ENCODE data around the gene MBOAT7. TPM values are rescaled to one million over a fixed set of nuclear protein-coding genes. Genes with fewer than 3 reads are reported as not detected.

The MBOAT7 gene
- total and polyA plus RNA-seq, 4 donors = 10.3 to 31.5 (median 15.0) TPM

- H3K9ac ChIP-seq (ENCODE audit: low read depth in 1 of 2, low read length in 2 of 2) = no peak overlapping the region
- WGBS = 89% methylated on average over 11 of the region's 11 CpGs
- no peaks in the 10 kb centered on the region for H3K9me3 ChIP-seq (ENCODE audit: control insufficient read depth in 4 of 4, low read length in 3 of 4)
- no peak overlapping the region for H3K4me3 ChIP-seq (ENCODE audit: low read depth in 1 of 3, low read length in 3 of 3)
- H3K4me1 ChIP-seq (ENCODE audit: control insufficient read depth in 4 of 4, insufficient read depth in 4 of 4, low read length in 3 of 4) = peaks cover 0 to 25% (median 22%) of the 10 kb centered on the region in 4 donors
- TF ChIP-seq, protein P1, sequence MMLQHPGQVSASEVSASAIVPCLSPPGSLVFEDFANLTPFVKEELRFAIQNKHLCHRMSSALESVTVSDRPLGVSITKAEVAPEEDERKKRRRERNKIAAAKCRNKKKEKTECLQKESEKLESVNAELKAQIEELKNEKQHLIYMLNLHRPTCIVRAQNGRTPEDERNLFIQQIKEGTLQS (IDR thresholded peaks at IDR 0.05) = no peak
- no peak for TF ChIP-seq ZBTB33 (IDR thresholded peaks at IDR 0.05)
- TF ChIP-seq FOXA1 (IDR thresholded peaks at IDR 0.05) = no peak
- TF ChIP-seq, protein P2, sequence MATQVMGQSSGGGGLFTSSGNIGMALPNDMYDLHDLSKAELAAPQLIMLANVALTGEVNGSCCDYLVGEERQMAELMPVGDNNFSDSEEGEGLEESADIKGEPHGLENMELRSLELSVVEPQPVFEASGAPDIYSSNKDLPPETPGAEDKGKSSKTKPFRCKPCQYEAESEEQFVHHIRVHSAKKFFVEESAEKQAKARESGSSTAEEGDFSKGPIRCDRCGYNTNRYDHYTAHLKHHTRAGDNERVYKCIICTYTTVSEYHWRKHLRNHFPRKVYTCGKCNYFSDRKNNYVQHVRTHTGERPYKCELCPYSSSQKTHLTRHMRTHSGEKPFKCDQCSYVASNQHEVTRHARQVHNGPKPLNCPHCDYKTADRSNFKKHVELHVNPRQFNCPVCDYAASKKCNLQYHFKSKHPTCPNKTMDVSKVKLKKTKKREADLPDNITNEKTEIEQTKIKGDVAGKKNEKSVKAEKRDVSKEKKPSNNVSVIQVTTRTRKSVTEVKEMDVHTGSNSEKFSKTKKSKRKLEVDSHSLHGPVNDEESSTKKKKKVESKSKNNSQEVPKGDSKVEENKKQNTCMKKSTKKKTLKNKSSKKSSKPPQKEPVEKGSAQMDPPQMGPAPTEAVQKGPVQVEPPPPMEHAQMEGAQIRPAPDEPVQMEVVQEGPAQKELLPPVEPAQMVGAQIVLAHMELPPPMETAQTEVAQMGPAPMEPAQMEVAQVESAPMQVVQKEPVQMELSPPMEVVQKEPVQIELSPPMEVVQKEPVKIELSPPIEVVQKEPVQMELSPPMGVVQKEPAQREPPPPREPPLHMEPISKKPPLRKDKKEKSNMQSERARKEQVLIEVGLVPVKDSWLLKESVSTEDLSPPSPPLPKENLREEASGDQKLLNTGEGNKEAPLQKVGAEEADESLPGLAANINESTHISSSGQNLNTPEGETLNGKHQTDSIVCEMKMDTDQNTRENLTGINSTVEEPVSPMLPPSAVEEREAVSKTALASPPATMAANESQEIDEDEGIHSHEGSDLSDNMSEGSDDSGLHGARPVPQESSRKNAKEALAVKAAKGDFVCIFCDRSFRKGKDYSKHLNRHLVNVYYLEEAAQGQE (IDR thresholded peaks at IDR 0.05) = no peak
- no peak for TF ChIP-seq YY1 (IDR thresholded peaks at IDR 0.05)
- TF ChIP-seq RXRA (IDR thresholded peaks at IDR 0.05) = no peak
- no peak for TF ChIP-seq HNF4A (conservative IDR thresholded peaks at IDR 0.05)
- no peak for TF ChIP-seq GABPA (IDR thresholded peaks at IDR 0.05 in 1 of 2, conservative IDR thresholded peaks at IDR 0.05 in 1 of 2)
- TF ChIP-seq RAD21 (IDR thresholded peaks at IDR 0.05) = no peak
- no peak for DNase-seq (ENCODE audit: low spot score)
- no peak overlapping the region for H3K27ac ChIP-seq (ENCODE audit: low read depth in 1 of 2, low read length in 2 of 2)
- no peaks in the 10 kb centered on the region for H3K27me3 ChIP-seq (ENCODE audit: control insufficient read depth in 4 of 4, insufficient read depth in 4 of 4, low read length in 3 of 4)
- peaks cover 34 to 62% (median 42%) of the 10 kb centered on the region in 4 donors for H3K36me3 ChIP-seq (ENCODE audit: control insufficient read depth in 4 of 4, insufficient read depth in 3 of 4, low read depth in 1 of 4, low read length in 3 of 4)
Measured at GRCh38 chr19:54156490-54156889, 32.9 kb downstream of the MBOAT7 start.

- no peak for DNase-seq (ENCODE audit: low spot score)
- Histone ChIP-seq H3K9ac (ENCODE audit: low read depth in 1 of 2, low read length in 2 of 2) (no peak overlapping the region), H3K36me3 (ENCODE audit: control insufficient read depth in 4 of 4, insufficient read depth in 3 of 4, low read depth in 1 of 4, low read length in 3 of 4) (peaks cover 34 to 67% (median 44%) of the 10 kb centered on the region in 4 donors), H3K4me1 (ENCODE audit: control insufficient read depth in 4 of 4, insufficient read depth in 4 of 4, low read length in 3 of 4) (peaks cover 0 to 21% (median 19%) of the 10 kb centered on the region in 4 donors), H3K27ac (ENCODE audit: low read depth in 1 of 2, low read length in 2 of 2) (no peak overlapping the region), H3K9me3 (ENCODE audit: control insufficient read depth in 4 of 4, low read length in 3 of 4) (no peaks in the 10 kb centered on the region), H3K4me3 (ENCODE audit: low read depth in 1 of 3, low read length in 3 of 3) (no peak overlapping the region), H3K27me3 (ENCODE audit: control insufficient read depth in 4 of 4, insufficient read depth in 4 of 4, low read length in 3 of 4) (no peaks in the 10 kb centered on the region)
- WGBS = 79% methylated on average over 19 of the region's 19 CpGs
- no peak for TF ChIP-seq JUND (IDR thresholded peaks at IDR 0.05)
- no peak for TF ChIP-seq RXRA (IDR thresholded peaks at IDR 0.05)
- no peak for TF ChIP-seq TAF1 (conservative IDR thresholded peaks at IDR 0.05)
- TF ChIP-seq YY1 (IDR thresholded peaks at IDR 0.05) = no peak
- TF ChIP-seq, protein P1 (IDR thresholded peaks at IDR 0.05) = no peak
- TF ChIP-seq, protein P3, sequence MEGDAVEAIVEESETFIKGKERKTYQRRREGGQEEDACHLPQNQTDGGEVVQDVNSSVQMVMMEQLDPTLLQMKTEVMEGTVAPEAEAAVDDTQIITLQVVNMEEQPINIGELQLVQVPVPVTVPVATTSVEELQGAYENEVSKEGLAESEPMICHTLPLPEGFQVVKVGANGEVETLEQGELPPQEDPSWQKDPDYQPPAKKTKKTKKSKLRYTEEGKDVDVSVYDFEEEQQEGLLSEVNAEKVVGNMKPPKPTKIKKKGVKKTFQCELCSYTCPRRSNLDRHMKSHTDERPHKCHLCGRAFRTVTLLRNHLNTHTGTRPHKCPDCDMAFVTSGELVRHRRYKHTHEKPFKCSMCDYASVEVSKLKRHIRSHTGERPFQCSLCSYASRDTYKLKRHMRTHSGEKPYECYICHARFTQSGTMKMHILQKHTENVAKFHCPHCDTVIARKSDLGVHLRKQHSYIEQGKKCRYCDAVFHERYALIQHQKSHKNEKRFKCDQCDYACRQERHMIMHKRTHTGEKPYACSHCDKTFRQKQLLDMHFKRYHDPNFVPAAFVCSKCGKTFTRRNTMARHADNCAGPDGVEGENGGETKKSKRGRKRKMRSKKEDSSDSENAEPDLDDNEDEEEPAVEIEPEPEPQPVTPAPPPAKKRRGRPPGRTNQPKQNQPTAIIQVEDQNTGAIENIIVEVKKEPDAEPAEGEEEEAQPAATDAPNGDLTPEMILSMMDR (IDR thresholded peaks at IDR 0.05; ENCODE audit: low read depth, low read length, missing input control) = no peak
- TF ChIP-seq, protein P4, sequence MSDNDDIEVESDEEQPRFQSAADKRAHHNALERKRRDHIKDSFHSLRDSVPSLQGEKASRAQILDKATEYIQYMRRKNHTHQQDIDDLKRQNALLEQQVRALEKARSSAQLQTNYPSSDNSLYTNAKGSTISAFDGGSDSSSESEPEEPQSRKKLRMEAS (IDR thresholded peaks at IDR 0.05) = no peak
- TF ChIP-seq SP1 (IDR thresholded peaks at IDR 0.05) = no peak
- no peak for TF ChIP-seq HNF4A (conservative IDR thresholded peaks at IDR 0.05)
- TF ChIP-seq HNF4G (IDR thresholded peaks at IDR 0.05) = no peak
- no peak for TF ChIP-seq ZBTB33 (IDR thresholded peaks at IDR 0.05)
- TF ChIP-seq RAD21 (IDR thresholded peaks at IDR 0.05) = no peak
- TF ChIP-seq NR2F2 (IDR thresholded peaks at IDR 0.05) = no peak
- TF ChIP-seq GABPA (IDR thresholded peaks at IDR 0.05 in 1 of 2, conservative IDR thresholded peaks at IDR 0.05 in 1 of 2) = no peak
- TF ChIP-seq, protein P2 (IDR thresholded peaks at IDR 0.05) = no peak
Measured at GRCh38 chr19:54155694-54156093, 33.7 kb downstream of the MBOAT7 start.
